Endothelial cell of umbilical vein (primary cell): ENCODE measurements around the gene HOMER1. TPM values are rescaled to one million over a fixed set of nuclear protein-coding genes. Genes with fewer than 3 reads are reported as not detected.

Experiments used
- BruUV-seq: library from RNA; stranded (reverse); fragments of 400-500 nt; replicated peaks from 2 replicates; lab custom pipeline; 2021; lab: Mats Ljungman, UMichigan
- CTCF ChIA-PET: fragments of 300-600, 350-600 bp; sonication (Branson Sonifier 250); formaldehyde crosslinking; loops from one replicate; lab custom pipeline; 2021; ENCODE audit warnings: antibody characterized with exemption, inconsistent platforms; lab: Charles Lee
- POLR2A ChIA-PET: fragments of 300-600, 350-600 bp; sonication (Branson Sonifier 250); formaldehyde crosslinking; loops from one replicate; lab custom pipeline; 2021; ENCODE audit warnings: antibody characterized with exemption, inconsistent platforms; lab: Charles Lee
- DNase-seq: peaks from one replicate; pipeline ENCODE4 v3.0.0-alpha.2; 2011; ENCODE audit warnings: low read depth, low spot score
- FAIRE-seq: peaks from 2 replicates; lab custom pipeline; 2011; peaks lifted over from hg19 to GRCh38; lab: Jason Lieb, UNC
- H2AFZ ChIP-seq: 2 replicates; pipeline ENCODE4 v1.6.0; 2012; ENCODE audit warnings: low read depth, low read length, control low read depth, inconsistent platforms
- H3K27ac ChIP-seq: 2 replicates; pipeline ENCODE4 v1.5.1; 2011; ENCODE audit warnings: low read depth, mild to moderate bottlenecking, control low read depth, low read length, moderate library complexity; ENCODE audit not compliant: insufficient read depth
- H3K27me3 ChIP-seq, 2 experiments: 2 replicates each; pipeline versions ENCODE4 v1.6.0 to v1.6.1; 2011; ENCODE audit warnings: low read length in 2 of 2, mixed read lengths in 1 of 2; ENCODE audit not compliant: control insufficient read depth in 2 of 2, insufficient read depth in 2 of 2
- H3K36me3 ChIP-seq, 2 experiments: 2 replicates in 1 of 2; 3 replicates in 1 of 2; pipeline ENCODE4 v1.5.1; 2011; ENCODE audit warnings: low read length in 2 of 2, mild to moderate bottlenecking in 1 of 2, moderate library complexity in 1 of 2; ENCODE audit not compliant: control insufficient read depth in 2 of 2, insufficient read depth in 2 of 2; ENCODE audit errors: extremely low read depth in 1 of 2
- H3K4me1 ChIP-seq: 3 replicates; pipeline ENCODE4 v1.5.1; 2011; ENCODE audit warnings: mild to moderate bottlenecking, low read length; ENCODE audit not compliant: control insufficient read depth, insufficient read depth; ENCODE audit errors: extremely low read depth
- H3K4me2 ChIP-seq: 2 replicates; pipeline ENCODE4 v1.6.1; 2011; ENCODE audit warnings: low read length, control low read depth, mixed read lengths; ENCODE audit not compliant: insufficient read depth
- H3K4me3 ChIP-seq, 3 experiments: fragments of 200-600 bp in 1 of 3; sonication (generic), shearing (Covaris generic) in 1 of 3; replicated peaks in 1 of 3; 2 replicates each; pipeline ENCODE4 v1.5.1; 2011 to 2016; ENCODE audit warnings: control low read depth in 3 of 3, low read length in 3 of 3, mild to moderate bottlenecking in 2 of 3, inconsistent platforms in 1 of 3, low read depth in 1 of 3, moderate library complexity in 1 of 3; ENCODE audit not compliant: insufficient read depth in 1 of 3
- H3K79me2 ChIP-seq: 2 replicates; pipeline ENCODE4 v1.6.0; 2012; ENCODE audit warnings: low read length, inconsistent platforms; ENCODE audit not compliant: control insufficient read depth, insufficient read depth
- H3K9ac ChIP-seq: replicated peaks from 2 replicates; pipeline ENCODE3; 2011; ENCODE audit warnings: low read length, control low read depth; ENCODE audit not compliant: insufficient read depth; ENCODE audit errors: extremely low read depth
- H3K9me1 ChIP-seq: replicated peaks from 3 replicates; pipeline ENCODE4 v1.6.0; 2011; ENCODE audit warnings: mild to moderate bottlenecking, low read length; ENCODE audit not compliant: control insufficient read depth, insufficient read depth; ENCODE audit errors: extremely low read depth
- H3K9me3 ChIP-seq: replicated peaks from 2 replicates; pipeline ENCODE4 v1.5.1; 2012; ENCODE audit warnings: low read length, inconsistent platforms; ENCODE audit not compliant: control insufficient read depth, insufficient read depth
- H4K20me1 ChIP-seq: replicated peaks from 2 replicates; pipeline ENCODE3; 2011; ENCODE audit warnings: mild to moderate bottlenecking, low read length; ENCODE audit not compliant: control insufficient read depth, insufficient read depth; ENCODE audit errors: extremely low read depth
- EZH2 ChIP-seq: IDR thresholded peaks from 2 replicates; pipeline ENCODE4 v1.6.1; 2012; ENCODE audit warnings: borderline replicate concordance, low read depth, mild to moderate bottlenecking, moderate library complexity, low read length, inconsistent platforms; ENCODE audit not compliant: severe bottlenecking
- FOS ChIP-seq: IDR thresholded peaks from 2 replicates; pipeline ENCODE4 v1.6.1; 2011; ENCODE audit warnings: mild to moderate bottlenecking, low read length, moderate library complexity, borderline replicate concordance; ENCODE audit not compliant: insufficient read depth
- GATA2 ChIP-seq: IDR thresholded peaks from 2 replicates; pipeline ENCODE4 v1.7.0; 2011; ENCODE audit warnings: low read depth, mild to moderate bottlenecking, moderate library complexity, mixed read lengths, low read length; ENCODE audit not compliant: insufficient read length, insufficient read depth
- JUN ChIP-seq: IDR thresholded peaks from 2 replicates; pipeline ENCODE4 v1.6.1; 2011; ENCODE audit warnings: borderline replicate concordance, low read depth; ENCODE audit not compliant: insufficient read length, insufficient read depth
- MAX ChIP-seq: IDR thresholded peaks from 2 replicates; pipeline ENCODE4 v1.6.1; 2011; ENCODE audit not compliant: insufficient read depth, insufficient read length
- MYC ChIP-seq: IDR thresholded peaks from one replicate; pipeline ENCODE4 v1.6.1; 2011; ENCODE audit warnings: mild to moderate bottlenecking, low read depth, low read length
- POLR2A ChIP-seq: IDR thresholded peaks from 2 replicates; pipeline ENCODE4 v1.6.1; 2012; ENCODE audit warnings: low read depth, mild to moderate bottlenecking, control low read depth, low read length
- POLR2AphosphoS5 ChIP-seq: IDR thresholded peaks from 2 replicates; pipeline ENCODE4 v1.6.1; 2012; ENCODE audit warnings: low read depth, mild to moderate bottlenecking, control low read depth, low read length, moderate library complexity; ENCODE audit not compliant: insufficient read depth
- dilution Hi-C: fragments of 300-500 bp; cut with MboI; formaldehyde crosslinking; loops from one replicate; pipeline ENCODE4 v1.15.0; 2019; ENCODE audit warnings: low sequenced_read_pairs; ENCODE audit not compliant: extremely low pct_ligation_motif_present
- intact Hi-C: fragments of 100-400 bp; cut with micrococcal nuclease; formaldehyde crosslinking; loops from one replicate; pipeline ENCODE4 v1.10.0; 2022
- polyA plus RNA-seq, 4 experiments: library from polyadenylated mRNA; depleted of rRNA in 3 of 4; stranded (reverse) in 3 of 4; unstranded in 1 of 4; fragments of >200 nt; gene quantifications; 2 replicates each; pipeline versions ENCODE4 v1.2.1 to v1.2.3, GENCODE V29; 2011 to 2012; ENCODE audit warnings: missing spikeins in 1 of 4
- total RNA-seq: library from RNA; stranded (reverse); gene quantifications from 2 replicates; pipeline ENCODE4 v1.2.3, GENCODE V29; 2021
- TF ChIP-seq, protein P1 (sequence below), 2 donors: IDR thresholded peaks; 1 replicate in 1 of 2; 2 replicates in 1 of 2; pipeline ENCODE4 v1.5.1; 2011; ENCODE audit warnings: low read length in 2 of 2, mild to moderate bottlenecking in 2 of 2, moderate library complexity in 2 of 2, control low read depth in 1 of 2, inconsistent platforms in 1 of 2, low read depth in 1 of 2; ENCODE audit not compliant: insufficient read depth in 1 of 2; ENCODE audit errors: extremely low read depth in 1 of 2

The HOMER1 gene
- total and polyA plus RNA-seq, 2 donors (not counting 3 experiments of a cell fraction or from before 2014, with no cell fraction given) = 0.57 to 3.9 TPM

DNA sequence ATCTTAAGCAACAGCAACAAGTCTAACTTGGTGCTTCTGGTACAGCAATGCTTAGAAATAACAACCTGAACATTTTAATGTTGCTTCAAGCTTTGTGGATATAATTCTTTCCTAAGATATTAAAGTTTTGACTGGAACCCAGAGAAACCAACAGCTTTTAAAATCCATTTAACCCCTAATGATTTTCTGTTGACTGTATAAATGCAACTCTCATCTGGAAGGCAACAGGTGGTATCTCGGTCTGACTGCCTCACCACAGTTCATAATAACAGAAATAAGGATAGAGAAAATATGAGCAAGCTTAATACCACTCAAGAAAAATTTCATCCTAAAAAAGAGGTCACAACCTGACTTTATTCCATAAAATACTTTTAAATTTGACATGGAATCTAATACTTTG, 116.9 kb downstream of the HOMER1 start:
- Histone ChIP-seq H3K27me3 (no peaks in the 10 kb centered on the region), H3K9me3 (no peaks in the 10 kb centered on the region), H3K36me3 (no peaks in the 10 kb centered on the region), H3K4me1 (no peaks in the 10 kb centered on the region), H3K4me2 (no peak overlapping the region), H2AFZ (no peak overlapping the region), H3K9ac (no peak overlapping the region), H4K20me1 (no peaks in the 10 kb centered on the region), H3K79me2 (no peaks in the 10 kb centered on the region), H3K4me3 (no peak overlapping the region), H3K27ac (no peak overlapping the region), H3K9me1 (no peaks in the 10 kb centered on the region)
- dilution Hi-C loops = no loop called here
- FAIRE-seq = no peak
- intact Hi-C loops = no loop called here
- no TSS peak for BruUV-seq
- TF ChIP-seq POLR2A (no peak), EZH2 (no peak), POLR2AphosphoS5 (no peak), GATA2 (no peak), FOS (no peak), MAX (no peak), MYC (no peak), JUN (no peak)
- TF ChIP-seq, protein P1, sequence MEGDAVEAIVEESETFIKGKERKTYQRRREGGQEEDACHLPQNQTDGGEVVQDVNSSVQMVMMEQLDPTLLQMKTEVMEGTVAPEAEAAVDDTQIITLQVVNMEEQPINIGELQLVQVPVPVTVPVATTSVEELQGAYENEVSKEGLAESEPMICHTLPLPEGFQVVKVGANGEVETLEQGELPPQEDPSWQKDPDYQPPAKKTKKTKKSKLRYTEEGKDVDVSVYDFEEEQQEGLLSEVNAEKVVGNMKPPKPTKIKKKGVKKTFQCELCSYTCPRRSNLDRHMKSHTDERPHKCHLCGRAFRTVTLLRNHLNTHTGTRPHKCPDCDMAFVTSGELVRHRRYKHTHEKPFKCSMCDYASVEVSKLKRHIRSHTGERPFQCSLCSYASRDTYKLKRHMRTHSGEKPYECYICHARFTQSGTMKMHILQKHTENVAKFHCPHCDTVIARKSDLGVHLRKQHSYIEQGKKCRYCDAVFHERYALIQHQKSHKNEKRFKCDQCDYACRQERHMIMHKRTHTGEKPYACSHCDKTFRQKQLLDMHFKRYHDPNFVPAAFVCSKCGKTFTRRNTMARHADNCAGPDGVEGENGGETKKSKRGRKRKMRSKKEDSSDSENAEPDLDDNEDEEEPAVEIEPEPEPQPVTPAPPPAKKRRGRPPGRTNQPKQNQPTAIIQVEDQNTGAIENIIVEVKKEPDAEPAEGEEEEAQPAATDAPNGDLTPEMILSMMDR (IDR thresholded peaks at IDR 0.05; ENCODE audit: extremely low read depth in 1 of 2, insufficient read depth in 1 of 2, low read depth in 1 of 2, low read length in 2 of 2) = no peak
- POLR2A ChIA-PET = no interaction called here
- DNase-seq = no peak
- CTCF ChIA-PET = interaction anchor here (0.8 kb wide), 1 partner anchor 163 kb away, joined by 3 read pairs; no protein-coding TSS in a partner anchor
